OCI-LY3 (cell line): ENCODE results near the gene HOPX.

Source experiments
- H2AFZ ChIP-seq: fragments of 200-600, 300-600 bp; shearing (Covaris generic); 2 replicates; pipeline ENCODE4 v1.6.0; 2014; ENCODE audit warnings: antibody characterized with exemption, low read depth, low read length
- H3K27ac ChIP-seq: fragments of 200-600, 300-600 bp; sonication (generic); 2 replicates; pipeline ENCODE4 v1.5.1; 2014; ENCODE audit warnings: mild to moderate bottlenecking, low read length, moderate library complexity, mixed read lengths
- H3K27me3 ChIP-seq: fragments of 200-600, 300-600 bp; sonication (generic); 2 replicates; pipeline ENCODE4 v1.6.1; 2014; ENCODE audit warnings: low read depth, low read length, mixed read lengths
- H3K36me3 ChIP-seq: fragments of 200-600, 300-600 bp; sonication (generic); replicated peaks from 2 replicates; pipeline ENCODE3; 2014; ENCODE audit warnings: low read depth, low read length, mixed read lengths
- H3K4me1 ChIP-seq: fragments of 300-600, 200-600 bp; sonication (generic); 2 replicates; pipeline ENCODE4 v1.6.1; 2014; ENCODE audit warnings: low read length, mixed read lengths
- H3K4me2 ChIP-seq: fragments of 200-600, 300-600 bp; sonication (generic); 2 replicates; pipeline ENCODE4 v1.6.1; 2014; ENCODE audit warnings: low read length, mixed read lengths
- H3K4me3 ChIP-seq: fragments of 300-600, 200-600 bp; sonication (generic); 2 replicates; pipeline ENCODE4 v1.5.1; 2014; ENCODE audit warnings: antibody characterized with exemption, mild to moderate bottlenecking, low read length, moderate library complexity
- H3K79me2 ChIP-seq: fragments of 300-600, 200-600 bp; shearing (Covaris generic); 2 replicates; pipeline ENCODE4 v1.6.1; 2014; ENCODE audit warnings: mild to moderate bottlenecking, low read length, mixed read lengths
- H3K9ac ChIP-seq: fragments of 300-600, 200-600 bp; shearing (Covaris generic); 2 replicates; pipeline ENCODE4 v1.6.0; 2014; ENCODE audit warnings: mild to moderate bottlenecking, low read length, moderate library complexity
- H3K9me3 ChIP-seq: fragments of 200-600, 300-600 bp; shearing (Covaris generic); 2 replicates; pipeline ENCODE4 v1.6.1; 2014; ENCODE audit warnings: low read length, mixed read lengths; ENCODE audit not compliant: insufficient read depth
- H4K20me1 ChIP-seq: fragments of 200-600, 300-600 bp; sonication (generic); 2 replicates; pipeline ENCODE4 v1.6.1; 2016; ENCODE audit warnings: low read length, mixed read lengths; ENCODE audit not compliant: insufficient read depth
- EZH2phosphoT487 ChIP-seq: fragments of 200-600 bp; shearing (Covaris generic); IDR thresholded peaks from 2 replicates; pipeline ENCODE4 v1.6.1; 2018; ENCODE audit warnings: antibody characterized with exemption, mixed run types, low read depth
- TF ChIP-seq, protein P1 (sequence below): fragments of 200-600, 300-600 bp; sonication (generic); IDR thresholded peaks from 2 replicates; pipeline ENCODE4 v1.5.1; 2014; ENCODE audit warnings: antibody characterized with exemption, low read length, low read depth

The HOPX gene

DNA sequence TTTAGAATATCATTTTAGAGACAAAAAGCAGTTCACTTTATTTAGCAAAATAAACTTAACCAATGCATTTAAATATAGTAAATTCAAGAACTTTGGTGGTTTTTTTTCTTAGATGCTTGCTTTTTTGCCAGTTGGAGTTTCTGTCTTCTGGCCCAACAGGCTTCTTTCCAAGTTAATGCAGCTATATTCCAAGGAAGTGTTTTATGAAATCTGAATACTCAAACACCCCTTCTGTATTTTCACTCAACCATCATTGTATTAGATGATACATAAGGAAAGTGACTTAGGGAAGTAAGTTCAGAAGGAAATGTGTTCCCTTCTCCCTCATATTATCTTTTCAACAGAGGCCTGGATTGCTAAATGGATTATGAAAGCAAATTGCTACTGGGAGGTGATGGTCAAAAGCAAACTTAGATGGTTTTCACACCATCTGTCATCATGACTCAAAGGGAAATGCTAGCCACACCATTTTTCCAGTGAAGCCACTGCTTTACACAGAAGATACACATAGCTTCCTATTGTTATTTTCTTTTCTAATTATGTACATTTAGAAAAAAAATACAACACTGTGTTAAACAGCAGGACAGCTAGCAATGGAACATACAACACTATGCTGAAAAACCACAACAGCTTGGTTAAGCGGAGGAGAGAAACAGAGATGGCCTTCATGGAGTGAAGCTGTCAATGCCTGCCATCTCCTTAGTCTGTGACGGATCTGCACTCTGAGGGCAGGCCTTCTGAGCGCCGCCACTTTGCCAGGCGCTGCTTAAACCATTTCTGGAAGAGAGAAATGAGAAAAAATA lies 32.9 kb downstream of the HOPX start:
- Histone ChIP-seq H3K9ac (no peak overlapping the region), H3K4me1 (no peaks in the 10 kb centered on the region), H3K36me3 (no peaks in the 10 kb centered on the region), H3K4me3 (no peak overlapping the region), H3K9me3 (no peaks in the 10 kb centered on the region), H3K79me2 (no peaks in the 10 kb centered on the region), H3K27ac (no peak overlapping the region), H3K27me3 (0 out of 2 replicates have a peak, but pooled peaks cover 4% of the 10 kb centered on the region), H3K4me2 (no peak overlapping the region), H4K20me1 (no peaks in the 10 kb centered on the region), H2AFZ (no peak overlapping the region)
- TF ChIP-seq, protein P1, sequence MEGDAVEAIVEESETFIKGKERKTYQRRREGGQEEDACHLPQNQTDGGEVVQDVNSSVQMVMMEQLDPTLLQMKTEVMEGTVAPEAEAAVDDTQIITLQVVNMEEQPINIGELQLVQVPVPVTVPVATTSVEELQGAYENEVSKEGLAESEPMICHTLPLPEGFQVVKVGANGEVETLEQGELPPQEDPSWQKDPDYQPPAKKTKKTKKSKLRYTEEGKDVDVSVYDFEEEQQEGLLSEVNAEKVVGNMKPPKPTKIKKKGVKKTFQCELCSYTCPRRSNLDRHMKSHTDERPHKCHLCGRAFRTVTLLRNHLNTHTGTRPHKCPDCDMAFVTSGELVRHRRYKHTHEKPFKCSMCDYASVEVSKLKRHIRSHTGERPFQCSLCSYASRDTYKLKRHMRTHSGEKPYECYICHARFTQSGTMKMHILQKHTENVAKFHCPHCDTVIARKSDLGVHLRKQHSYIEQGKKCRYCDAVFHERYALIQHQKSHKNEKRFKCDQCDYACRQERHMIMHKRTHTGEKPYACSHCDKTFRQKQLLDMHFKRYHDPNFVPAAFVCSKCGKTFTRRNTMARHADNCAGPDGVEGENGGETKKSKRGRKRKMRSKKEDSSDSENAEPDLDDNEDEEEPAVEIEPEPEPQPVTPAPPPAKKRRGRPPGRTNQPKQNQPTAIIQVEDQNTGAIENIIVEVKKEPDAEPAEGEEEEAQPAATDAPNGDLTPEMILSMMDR = no peak
- TF ChIP-seq EZH2phosphoT487 = no peak

DNA sequence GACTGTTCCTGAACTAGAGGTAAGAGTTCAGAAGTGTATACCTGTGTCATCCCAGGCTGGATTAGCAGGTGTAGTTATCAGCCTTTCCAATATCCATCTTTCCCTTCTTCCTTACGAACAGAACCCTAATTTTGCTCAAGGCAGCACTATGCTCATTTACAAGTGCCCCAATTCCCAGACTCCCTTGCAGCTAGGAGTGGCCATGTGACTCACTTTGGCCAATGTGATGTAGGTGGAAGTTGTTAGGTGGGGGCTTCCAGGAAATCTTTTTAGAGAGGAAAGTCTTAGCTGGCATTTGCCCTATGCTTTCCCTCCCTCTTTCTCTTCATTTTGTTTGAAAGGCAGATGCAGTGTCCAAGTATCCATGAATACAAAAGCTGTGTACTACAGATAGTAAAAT lies 34.8 kb downstream of the HOPX start:
- Histone ChIP-seq H3K9ac (no peak overlapping the region), H3K9me3 (no peaks in the 10 kb centered on the region), H3K36me3 (no peaks in the 10 kb centered on the region), H3K4me1 (no peaks in the 10 kb centered on the region), H3K4me3 (no peak overlapping the region), H4K20me1 (no peaks in the 10 kb centered on the region), H3K27ac (no peak overlapping the region), H3K79me2 (no peaks in the 10 kb centered on the region), H3K27me3 (0 out of 2 replicates have a peak, but pooled peaks cover 4% of the 10 kb centered on the region), H3K4me2 (no peak overlapping the region), H2AFZ (no peak overlapping the region)
- TF ChIP-seq EZH2phosphoT487 = no peak
- TF ChIP-seq, protein P1 = no peak

DNA sequence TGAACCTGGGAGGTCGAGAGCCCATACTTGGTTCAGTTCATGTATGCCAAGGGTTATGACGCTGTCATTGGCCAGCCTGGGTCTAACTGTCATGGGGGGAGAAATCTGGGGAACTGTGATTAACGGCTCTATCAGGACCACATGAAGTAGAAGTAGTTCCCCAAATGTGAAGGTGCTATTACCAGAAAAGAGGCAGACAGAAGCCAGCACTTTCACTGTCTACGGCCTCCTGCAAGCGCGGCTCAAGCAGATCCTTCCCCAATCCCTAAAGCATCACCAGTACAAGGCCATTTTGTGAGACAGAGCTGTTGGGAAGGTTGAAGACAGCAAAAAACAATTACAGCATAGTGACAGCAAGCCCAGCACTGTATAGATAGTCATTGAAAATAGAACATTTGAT lies 37.5 kb downstream of the HOPX start:
- H3K27ac ChIP-seq = no peak overlapping the region
- no peak overlapping the region for H3K4me2 ChIP-seq
- no peaks in the 10 kb centered on the region for H3K4me1 ChIP-seq
- H3K9ac ChIP-seq = no peak overlapping the region
- peaks cover 4% of the 10 kb centered on the region; the same call in 1 of the 2 replicates for H3K27me3 ChIP-seq
- no peaks in the 10 kb centered on the region for H3K36me3 ChIP-seq
- H2AFZ ChIP-seq = no peak overlapping the region
- no peaks in the 10 kb centered on the region for H4K20me1 ChIP-seq
- H3K9me3 ChIP-seq = no peaks in the 10 kb centered on the region
- no peaks in the 10 kb centered on the region for H3K79me2 ChIP-seq
- no peak for TF ChIP-seq EZH2phosphoT487
- H3K4me3 ChIP-seq = no peak overlapping the region

DNA sequence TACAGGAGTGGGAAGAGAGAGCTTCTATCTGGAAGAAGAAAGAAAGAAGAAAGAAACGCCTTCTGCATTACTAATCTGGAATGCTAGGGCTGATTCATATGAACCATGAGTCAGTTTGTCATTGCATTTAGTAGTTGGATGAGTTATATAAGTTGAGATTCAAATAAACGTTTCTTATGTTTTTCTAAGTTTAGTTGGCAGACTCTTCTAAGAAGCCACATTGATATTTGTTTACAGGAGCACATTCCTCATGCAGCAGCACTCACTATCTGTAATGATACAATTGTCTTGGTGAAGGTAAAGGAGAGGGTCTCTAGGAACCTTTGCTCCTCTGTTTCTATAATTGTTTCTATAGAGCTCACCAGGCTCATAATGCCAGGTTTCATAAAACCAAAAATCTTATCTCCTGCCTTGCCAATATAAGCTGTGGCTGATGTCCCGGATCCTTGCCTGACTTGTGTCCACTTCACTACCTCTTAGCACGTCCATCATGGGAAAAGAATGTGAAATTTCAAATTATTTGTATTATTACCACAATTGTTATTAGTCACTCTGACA lies 39.5 kb downstream of the HOPX start:
- no peaks in the 10 kb centered on the region for H3K9me3 ChIP-seq
- no peak overlapping the region for H3K9ac ChIP-seq
- no peak overlapping the region for H3K27ac ChIP-seq
- no peak overlapping the region for H3K4me3 ChIP-seq
- no peak overlapping the region for H2AFZ ChIP-seq
- no peaks in the 10 kb centered on the region for H3K4me1 ChIP-seq
- H3K4me2 ChIP-seq = no peak overlapping the region
- H3K36me3 ChIP-seq = no peaks in the 10 kb centered on the region
- peaks cover 4% of the 10 kb centered on the region; the same call in 1 of the 2 replicates for H3K27me3 ChIP-seq
- no peaks in the 10 kb centered on the region for H4K20me1 ChIP-seq
- no peaks in the 10 kb centered on the region for H3K79me2 ChIP-seq
- TF ChIP-seq, protein P1 = no peak
- no peak for TF ChIP-seq EZH2phosphoT487
